ENCODE results near the gene NUDCD3.
"Not testable (repeated sequence)": the region's sequence is repeated elsewhere in the genome, so short reads cannot be mapped to it uniquely, and the experiment has no call there.

The NUDCD3 gene

DNA sequence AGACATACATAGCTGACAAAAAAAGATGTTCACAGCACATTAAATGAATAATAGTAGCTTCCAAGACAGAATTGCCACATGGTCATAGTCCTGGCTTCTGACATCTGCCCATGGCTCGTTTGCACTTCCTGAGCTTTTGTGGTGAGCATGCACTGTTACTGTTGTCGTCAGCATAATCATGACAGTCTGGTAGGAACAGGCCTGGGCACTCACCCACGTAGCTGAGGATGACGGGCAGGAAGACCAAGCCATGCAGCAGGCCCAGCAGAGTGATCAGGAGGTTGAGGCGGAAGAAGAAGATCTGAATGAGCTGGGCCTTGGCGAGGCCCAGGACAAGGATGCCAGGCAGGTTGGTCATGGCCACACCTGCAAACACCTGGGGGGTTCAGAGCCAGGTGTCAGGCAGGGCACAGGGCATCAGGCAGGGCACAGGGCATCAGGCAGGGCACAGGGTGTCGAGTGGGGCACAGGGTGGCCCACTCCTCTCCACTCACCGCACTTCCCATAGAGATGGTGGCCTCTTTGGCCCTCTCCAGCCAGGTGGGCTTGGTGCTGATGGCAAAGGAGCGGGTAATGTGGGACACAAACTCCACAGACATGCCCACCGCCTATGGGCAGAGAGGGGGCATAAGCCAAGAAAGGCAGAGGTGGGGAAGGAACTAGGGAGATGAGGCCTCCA lies 25.3 kb upstream of the NUDCD3 start:
- no peak for DNase-seq

GRCh38 chr7:44512736-44513135 lies 22.3 kb upstream of the NUDCD3 start:
- no peak for DNase-seq

- no peak for DNase-seq
Observed at GRCh38 chr7:44511863-44512468, 21.5 kb upstream of the NUDCD3 start.

DNA sequence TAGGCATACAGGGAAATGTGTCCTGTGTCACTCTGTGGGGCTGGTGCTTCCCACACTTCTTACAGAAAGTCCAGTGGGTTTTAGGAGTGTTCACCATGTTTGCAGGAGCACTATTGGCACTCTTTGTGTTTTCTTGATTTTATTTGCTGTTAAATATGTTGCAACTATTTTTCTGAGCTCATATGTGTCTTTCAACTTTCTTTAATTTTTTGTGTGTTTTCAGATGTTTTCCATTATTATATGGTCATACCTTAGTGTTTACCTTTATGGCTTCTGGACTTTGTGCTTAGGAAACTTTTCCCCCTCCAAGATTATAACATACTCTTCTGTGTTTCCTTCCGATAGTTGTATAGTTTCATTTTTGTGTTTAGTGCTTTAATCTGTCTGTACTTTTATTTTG lies 20.8 kb upstream of the NUDCD3 start:
- DNase-seq, result no peak

- DNase-seq, result no peak
Observed at GRCh38 chr7:44508328-44509030, 18.0 kb upstream of the NUDCD3 start.

DNA sequence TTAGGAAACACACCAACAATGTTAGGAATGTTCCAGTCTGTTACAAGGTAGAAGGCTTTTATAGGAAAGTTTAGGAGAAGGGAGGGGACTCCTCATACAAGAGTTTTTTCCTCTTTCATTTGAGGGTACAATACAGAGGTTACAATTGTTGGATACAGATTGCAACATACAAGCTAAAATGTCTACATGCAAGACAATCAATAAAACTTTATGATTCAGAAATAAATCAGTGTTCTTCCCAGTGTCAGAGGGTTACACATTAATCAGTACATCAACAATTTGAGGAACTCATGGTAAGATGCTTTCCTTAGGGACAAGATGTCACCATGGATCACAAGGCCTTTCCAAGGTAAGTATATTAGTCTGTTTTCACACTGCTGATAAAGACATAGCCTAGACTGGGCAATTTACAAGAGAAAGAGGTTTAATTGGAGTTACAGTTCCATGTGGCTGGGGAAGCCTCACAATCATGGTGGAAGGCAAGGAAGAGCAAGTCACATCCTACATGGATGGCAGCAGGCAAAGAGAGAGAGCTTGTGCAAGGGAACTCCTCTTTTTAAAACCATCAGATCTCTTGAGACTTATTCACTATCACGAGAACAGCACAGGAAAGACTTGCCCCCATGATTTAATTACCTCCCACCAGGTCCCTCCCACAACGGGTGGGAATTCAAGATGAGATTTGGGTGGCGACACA lies 16.3 kb upstream of the NUDCD3 start:
- DNase-seq, result not testable (repeated sequence)

DNA sequence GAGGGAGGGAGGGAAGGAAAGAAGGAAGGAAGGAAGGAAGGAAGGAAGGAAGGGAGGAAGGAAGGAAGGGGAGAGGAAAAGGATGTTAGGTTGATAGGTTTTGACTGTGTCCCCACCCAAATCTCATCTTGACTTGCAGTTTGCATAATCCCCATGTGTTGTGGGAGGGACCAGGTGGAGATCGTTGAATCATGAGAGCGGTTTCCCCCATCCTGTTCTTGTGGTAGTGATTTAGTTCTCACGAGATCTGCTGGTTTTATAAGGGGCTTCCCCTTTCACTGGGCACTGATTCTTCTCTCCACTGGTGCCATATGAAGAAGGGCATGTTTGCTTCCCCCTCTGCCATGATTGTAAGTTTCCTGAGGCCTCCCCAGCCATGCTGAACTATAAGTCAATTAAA lies 15.1 kb upstream of the NUDCD3 start:
- DNase-seq, result no peak

- no peak for DNase-seq
Observed at GRCh38 chr7:44498230-44498954, 7.9 kb upstream of the NUDCD3 start.

- DNase-seq, result no peak
Observed at GRCh38 chr7:44497155-44498027, 6.9 kb upstream of the NUDCD3 start.

- DNase-seq, result no peak
Observed at GRCh38 chr7:44496385-44496784, 5.9 kb upstream of the NUDCD3 start.

DNA sequence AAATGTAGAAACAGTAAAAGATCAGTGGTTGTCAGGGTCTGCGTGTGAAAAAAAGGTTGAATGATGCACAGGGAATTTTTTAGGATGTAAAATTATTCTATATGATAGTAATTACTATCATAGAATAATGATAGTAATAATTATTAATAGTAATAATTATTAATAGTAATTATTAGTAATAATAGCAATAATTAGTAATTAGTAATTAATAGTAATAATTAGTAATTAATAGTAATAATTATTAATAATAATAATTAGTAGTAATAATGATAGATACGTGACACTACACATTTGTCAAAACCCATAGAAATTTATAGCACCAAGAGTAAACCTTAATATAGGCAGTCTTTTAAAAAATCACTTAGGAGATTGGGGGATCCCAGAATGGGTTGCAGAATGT lies 4.5 kb upstream of the NUDCD3 start:
- no peak for DNase-seq

DNA sequence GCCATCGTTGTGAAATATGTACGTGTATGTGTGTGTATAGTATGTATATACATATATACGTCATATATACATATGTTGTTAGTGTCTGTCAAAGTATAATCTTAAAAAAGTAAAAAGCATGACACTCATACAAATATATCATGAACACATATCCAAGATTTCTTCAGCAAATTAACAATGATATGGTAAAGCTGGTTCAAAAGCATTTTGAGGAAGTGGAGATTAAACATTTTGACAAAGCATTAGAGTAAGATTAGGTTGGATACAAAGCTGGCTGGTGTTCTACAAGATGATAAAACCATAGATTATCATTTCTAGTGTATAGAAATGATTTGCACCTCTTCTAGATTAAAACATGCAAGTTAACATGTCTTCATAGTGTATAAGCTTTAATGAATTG lies 771 bp upstream of the NUDCD3 start:
- no peak for DNase-seq

DNA sequence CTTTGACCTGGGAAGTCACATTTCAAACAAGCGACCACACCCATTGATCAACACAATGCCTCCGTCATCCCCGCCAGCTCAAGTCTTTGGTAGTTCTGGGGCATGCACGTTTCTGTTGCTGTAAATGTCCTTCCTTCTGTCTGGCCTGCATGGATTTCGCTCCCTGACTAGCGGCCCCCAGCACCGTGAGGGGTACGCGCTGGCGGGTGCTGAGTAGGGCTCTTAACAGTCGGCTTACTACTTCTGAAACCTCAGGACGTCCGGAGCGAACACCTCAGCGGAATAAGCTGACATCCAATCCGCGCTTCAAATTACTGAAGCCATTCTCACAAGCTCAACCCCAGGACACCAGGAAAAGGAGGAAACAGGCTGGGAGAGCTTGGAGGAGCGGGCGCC lies 505 bp downstream of the NUDCD3 start:
- DNase-seq, result peak; percentile 68

GRCh38 chr7:44488955-44489354 lies 1.5 kb downstream of the NUDCD3 start:
- no peak for DNase-seq

- DNase-seq, result peak; percentile 34
Observed at GRCh38 chr7:44486693-44487092, 3.8 kb downstream of the NUDCD3 start.

DNA sequence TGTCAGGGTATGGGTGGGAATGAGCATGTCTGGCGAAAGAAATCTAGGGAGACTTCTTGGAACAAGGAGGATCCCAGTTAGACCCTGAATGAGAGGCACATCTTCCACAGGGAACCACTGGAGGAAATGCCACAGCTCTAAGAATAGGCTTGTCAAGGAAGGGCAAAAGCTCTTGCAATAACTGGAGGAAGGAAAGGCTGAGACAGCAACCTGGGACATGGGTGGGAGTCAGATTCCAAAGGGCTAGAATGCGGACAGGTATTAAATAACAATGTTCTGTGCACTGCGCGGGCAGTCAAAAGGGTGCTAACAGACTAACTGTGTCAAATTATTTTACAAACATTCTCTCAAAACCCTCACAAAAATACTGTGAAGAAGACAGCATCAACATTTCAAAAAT lies 4.5 kb downstream of the NUDCD3 start:
- DNase-seq, result no peak

DNA sequence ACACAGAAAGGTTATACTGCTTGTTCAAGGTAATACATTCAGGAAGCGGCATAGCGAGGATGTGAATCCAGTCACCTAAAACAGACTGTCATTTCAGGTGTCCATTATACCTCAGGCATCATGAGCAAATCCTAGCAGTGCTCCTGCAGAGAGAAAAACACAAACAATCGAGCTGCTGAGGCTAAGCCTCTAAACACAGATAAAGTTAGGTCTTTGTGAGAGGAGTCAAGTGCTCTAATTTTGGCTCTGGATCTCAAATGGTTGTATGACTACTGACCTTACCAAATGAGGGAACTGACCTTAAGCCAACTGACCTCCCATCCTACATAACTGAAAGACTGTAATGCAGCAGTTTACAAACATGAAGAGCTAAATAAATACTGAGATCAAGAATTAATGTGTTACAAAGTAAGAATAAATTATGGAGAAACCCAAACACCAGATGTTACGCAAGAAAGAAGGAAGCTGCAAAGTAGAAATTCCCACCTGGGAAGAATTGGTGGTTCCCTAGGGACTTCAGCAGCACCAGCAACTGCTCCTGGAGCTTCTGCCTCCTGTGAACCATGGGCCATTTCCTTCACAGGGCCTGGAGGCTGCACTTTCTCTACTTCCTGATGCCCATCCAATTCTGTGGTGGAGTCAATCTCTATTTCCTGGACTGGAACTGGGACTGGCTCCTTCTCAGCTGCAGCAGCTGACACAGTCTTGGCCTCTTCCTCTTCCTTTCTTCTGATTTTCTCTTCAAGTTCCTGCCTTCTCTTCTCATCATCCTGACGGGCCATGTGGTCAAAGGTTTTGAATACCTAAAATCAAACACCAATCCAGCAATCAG lies 5.8 kb downstream of the NUDCD3 start:
- DNase-seq, result no peak

DNA sequence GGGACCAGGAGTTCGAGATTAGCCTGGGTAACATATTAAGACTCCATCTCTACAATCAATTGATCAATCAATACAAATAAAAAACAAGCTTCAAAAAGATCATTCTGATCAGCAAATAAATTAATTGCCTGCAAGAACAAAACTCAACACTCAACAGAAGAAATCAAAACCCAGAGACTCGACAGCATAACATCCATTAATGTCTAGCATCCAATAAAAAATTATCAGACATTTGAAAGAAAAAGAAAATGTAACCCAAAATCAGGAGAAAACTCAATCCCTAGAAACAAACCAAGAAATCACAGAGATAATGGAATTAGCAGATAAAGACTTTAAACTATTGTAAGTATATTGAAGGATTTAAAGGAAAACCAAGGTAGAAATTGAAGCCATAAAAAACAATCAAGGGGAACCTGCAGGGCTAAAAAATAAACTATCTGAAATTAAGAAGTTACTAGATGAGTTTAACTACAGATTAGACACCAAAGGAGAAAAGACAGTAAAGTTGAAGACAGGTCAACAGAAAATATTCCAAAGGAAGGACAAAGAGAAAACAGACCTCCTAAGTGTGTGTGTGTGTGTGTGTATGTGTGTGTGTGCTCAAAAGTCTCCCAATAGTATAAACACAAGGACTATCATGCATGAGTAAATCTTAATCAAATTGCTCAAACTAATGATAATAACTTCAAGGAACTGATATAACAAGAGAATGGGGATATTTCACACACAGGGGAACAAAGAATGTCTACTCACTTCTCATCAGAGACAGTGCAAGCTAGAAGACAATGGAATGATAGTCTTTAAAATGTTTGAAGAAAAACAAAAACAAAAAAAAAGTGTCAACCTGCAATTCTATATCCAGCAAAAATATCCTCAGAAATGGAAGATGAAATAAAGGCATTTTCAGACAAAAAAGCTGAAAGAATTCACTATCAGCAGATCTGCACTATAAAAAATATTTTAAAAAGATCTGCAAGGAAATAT lies 7.7 kb downstream of the NUDCD3 start:
- no peak for DNase-seq

GRCh38 chr7:44477938-44478337 lies 12.5 kb downstream of the NUDCD3 start:
- no peak for DNase-seq

All from DMS53 (cell line).